A673 (cell line): ENCODE measurements around the gene NYNRIN. TPM values are rescaled to one million over a fixed set of nuclear protein-coding genes. Genes with fewer than 3 reads are reported as not detected.
"Not testable (repeated sequence)": the region's sequence is repeated elsewhere in the genome, so short reads cannot be mapped to it uniquely, and the experiment has no call there.

Experiments
- BruUV-seq: library from RNA; stranded (reverse); fragments of 400-500 nt; replicated peaks from 2 replicates; lab custom pipeline; 2021; lab: Mats Ljungman, UMichigan
- CTCF ChIA-PET: fragments of 300-600 bp; sonication (Branson Sonifier 250); formaldehyde crosslinking; loops from one replicate; lab custom pipeline; 2022; ENCODE audit warnings: antibody characterized with exemption; lab: Charles Lee
- POLR2A ChIA-PET: fragments of 300-600 bp; sonication (Branson Sonifier 250); formaldehyde crosslinking; loops from one replicate; lab custom pipeline; 2022; ENCODE audit warnings: antibody characterized with exemption; ENCODE audit not compliant: low non-redundant PET; lab: Charles Lee
- DNase-seq: peaks from one replicate; pipeline ENCODE4 v3.0.0-alpha.2; 2015; ENCODE audit warnings: low spot score
- H3K27ac ChIP-seq: fragments of 200-600 bp; sonication (generic); 2 replicates; pipeline ENCODE4 v1.5.1; 2016; ENCODE audit warnings: mixed run types, low read depth, mild to moderate bottlenecking, mixed read lengths, antibody characterized with exemption, low read length; ENCODE audit not compliant: poor library complexity, severe bottlenecking
- H3K27me3 ChIP-seq: fragments of 200-600 bp; sonication (generic); replicated peaks from 2 replicates; pipeline ENCODE4 v1.6.1; 2017; ENCODE audit warnings: mixed run types, low read depth, mild to moderate bottlenecking, mixed read lengths, antibody characterized with exemption, low read length; ENCODE audit not compliant: insufficient read depth, poor library complexity
- H3K36me3 ChIP-seq: fragments of 200-600 bp; sonication (generic); 2 replicates; pipeline ENCODE4 v1.6.1; 2016; ENCODE audit warnings: mixed run types, mild to moderate bottlenecking, mixed read lengths, antibody characterized with exemption, low read length; ENCODE audit not compliant: insufficient read depth, poor library complexity, severe bottlenecking
- H3K4me1 ChIP-seq: fragments of 200-600 bp; sonication (generic); 2 replicates; pipeline ENCODE4 v1.6.1; 2017; ENCODE audit warnings: mixed run types, mild to moderate bottlenecking, mixed read lengths, antibody characterized with exemption, low read length; ENCODE audit not compliant: insufficient read depth, poor library complexity, severe bottlenecking
- H3K4me3 ChIP-seq: fragments of 200-600 bp; sonication (generic); 2 replicates; pipeline ENCODE4 v1.5.1; 2016; ENCODE audit warnings: low read depth, mixed run types, mild to moderate bottlenecking, mixed read lengths, low read length; ENCODE audit not compliant: poor library complexity, severe bottlenecking
- H3K9me3 ChIP-seq: fragments of 200-600 bp; sonication (generic); 2 replicates; pipeline ENCODE4 v1.6.1; 2016; ENCODE audit warnings: mixed run types, low read depth, mild to moderate bottlenecking, mixed read lengths, antibody characterized with exemption, low read length; ENCODE audit not compliant: poor library complexity, severe bottlenecking
- CTCF ChIP-seq: fragments of 300-800, 200-600 bp; sonication (generic); conservative IDR thresholded peaks from 2 replicates; pipeline ENCODE4 v1.5.1; 2017; ENCODE audit warnings: low read depth, mild to moderate bottlenecking, antibody characterized with exemption, low read length, moderate library complexity, mixed read lengths
- EZH2 ChIP-seq: fragments of 200-600 bp; sonication (generic); IDR thresholded peaks from 2 replicates; pipeline ENCODE4 v1.6.1; 2017; ENCODE audit warnings: borderline replicate concordance, low read depth, mild to moderate bottlenecking, mixed read lengths, antibody characterized with exemption, low read length; ENCODE audit not compliant: poor library complexity, severe bottlenecking
- intact Hi-C: fragments of 100-400 bp; cut with micrococcal nuclease; formaldehyde crosslinking; loops from one replicate; pipeline ENCODE4 v1.10.0; 2022; ENCODE audit not compliant: unreplicated experiment
- total RNA-seq: library from RNA; stranded (reverse); gene quantifications from 2 replicates; pipeline ENCODE4 v1.2.3, GENCODE V29; 2021

Gene NYNRIN
- total RNA-seq, 1 experiment from 2014 or later: 8.6 TPM

- Histone ChIP-seq H3K36me3 (no peaks in the 10 kb centered on the region), H3K4me1 (peaks cover 7% of the 10 kb centered on the region), H3K9me3 (no peaks in the 10 kb centered on the region), H3K27ac (no peak overlapping the region), H3K27me3 (no peaks in the 10 kb centered on the region), H3K4me3 (no peak overlapping the region)
- TF ChIP-seq EZH2 (no peak), CTCF (peak; percentile 39)
- CTCF ChIA-PET: interaction anchor here (1.0 kb wide), 1 partner anchor 80 kb away, joined by 3 read pairs; no protein-coding TSS in a partner anchor
- no TSS peak for BruUV-seq
- intact Hi-C loops: no loop called here
- POLR2A ChIA-PET: no interaction called here
- peak; percentile 62 for DNase-seq
Observed at GRCh38 chr14:24351517-24351916, 47.3 kb upstream of the NYNRIN start.

- POLR2A ChIA-PET: no interaction called here
- no peak for DNase-seq
- H3K36me3 ChIP-seq: no peaks in the 10 kb centered on the region
- H3K27ac ChIP-seq: no peak overlapping the region
- TF ChIP-seq CTCF (no peak), EZH2 (no peak)
- BruUV-seq: no TSS peak
- CTCF ChIA-PET: no interaction called here
- intact Hi-C loops: no loop called here
- no peaks in the 10 kb centered on the region for H3K9me3 ChIP-seq
- H3K4me1 ChIP-seq: peaks cover 7% of the 10 kb centered on the region
- H3K4me3 ChIP-seq: no peak overlapping the region
- H3K27me3 ChIP-seq: no peaks in the 10 kb centered on the region
Observed at GRCh38 chr14:24353559-24354481, 45.0 kb upstream of the NYNRIN start.

- intact Hi-C loops, H3K4me1 ChIP-seq, H3K27me3 ChIP-seq, BruUV-seq, CTCF ChIA-PET, H3K4me3 ChIP-seq, POLR2A ChIA-PET, DNase-seq, H3K9me3 ChIP-seq, H3K36me3 ChIP-seq, H3K27ac ChIP-seq: not testable (repeated sequence)
Observed at GRCh38 chr14:24354482-24354825, 44.3 kb upstream of the NYNRIN start.

- Histone ChIP-seq H3K27ac (no peak overlapping the region), H3K4me1 (peaks cover 7% of the 10 kb centered on the region), H3K27me3 (no peaks in the 10 kb centered on the region), H3K4me3 (no peak overlapping the region), H3K36me3 (no peaks in the 10 kb centered on the region), H3K9me3 (no peaks in the 10 kb centered on the region)
- no peak for TF ChIP-seq CTCF
- TF ChIP-seq EZH2: no peak
- BruUV-seq: no TSS peak
- DNase-seq: no peak
- POLR2A ChIA-PET: no interaction called here
- CTCF ChIA-PET: no interaction called here
- intact Hi-C loops: no loop called here
Observed at GRCh38 chr14:24355009-24355408, 43.8 kb upstream of the NYNRIN start.
